GM12878 (cell line): ENCODE results near the gene SEMA3A. TPM values are rescaled to one million over a fixed set of nuclear protein-coding genes. Genes with fewer than 3 reads are reported as not detected.
A peak's percentile ranks its signal among the peaks of the same experiment; 100 is the strongest.

Experiments used
- ATAC-seq: fragments of 200-7000 bp; cut with Tn5 transposase; 3 replicates; pipeline ENCODE4 v1.9.1; 2020; ENCODE audit warnings: mild to moderate bottlenecking, moderate library complexity
- BruUV-seq: library from RNA; stranded (reverse); fragments of 400-500 nt; replicated peaks from 2 replicates; lab custom pipeline; 2021; lab: Mats Ljungman, UMichigan
- CTCF ChIA-PET: fragments of 300-600 bp; sonication (Branson Sonifier 250); formaldehyde crosslinking; extraction: SDS; loops from one replicate; lab custom pipeline; 2021; ENCODE audit warnings: inconsistent platforms; lab: Yijun Ruan, JAX
- POLR2A ChIA-PET: fragments of 350-600 bp; formaldehyde crosslinking; extraction: SDS; loops from one replicate; lab custom pipeline; 2021; ENCODE audit warnings: inconsistent platforms; lab: Charles Lee
- RAD21 ChIA-PET: fragments of 300-600 bp; sonication (Branson Sonifier 250); formaldehyde crosslinking; loops from one replicate; lab custom pipeline; 2023; ENCODE audit warnings: antibody characterized with exemption; ENCODE audit not compliant: unreplicated experiment; lab: Charles Lee
- SMC1A ChIA-PET: fragments of 300-600 bp; sonication (Branson Sonifier 250); formaldehyde crosslinking; loops from one replicate; lab custom pipeline; 2023; ENCODE audit not compliant: unreplicated experiment, uncharacterized antibody; lab: Charles Lee
- DNase-seq: peaks from one replicate; pipeline ENCODE4 v3.0.0-alpha.2; 2011; ENCODE audit warnings: low read depth, low spot score
- FAIRE-seq: peaks from 3 replicates; lab custom pipeline; 2011; peaks lifted over from hg19 to GRCh38; lab: Jason Lieb, UNC
- H2AFZ ChIP-seq: 2 replicates; pipeline ENCODE4 v1.6.0; 2011; ENCODE audit warnings: low read depth, low read length, control low read depth; ENCODE audit not compliant: control insufficient read depth
- H3K27ac ChIP-seq: 2 replicates; pipeline ENCODE4 v1.5.1; 2011; ENCODE audit warnings: control low read depth; ENCODE audit not compliant: control insufficient read depth, insufficient read depth
- H3K27me3 ChIP-seq, 2 experiments: replicated peaks in 1 of 2; 2 replicates each; pipeline versions ENCODE4 v1.6.0 to v1.6.1; 2011; ENCODE audit warnings: low read length in 1 of 2; ENCODE audit not compliant: control insufficient read depth in 2 of 2, insufficient read depth in 2 of 2
- H3K36me3 ChIP-seq, 2 experiments: 2 replicates each; pipeline ENCODE4 v1.5.1; 2011; ENCODE audit warnings: low read length in 1 of 2; ENCODE audit not compliant: control insufficient read depth in 2 of 2, insufficient read depth in 2 of 2
- H3K4me1 ChIP-seq: 2 replicates; pipeline ENCODE4 v1.6.1; 2011; ENCODE audit warnings: mild to moderate bottlenecking, low read length, moderate library complexity, mixed read lengths; ENCODE audit not compliant: control insufficient read depth, insufficient read depth
- H3K4me2 ChIP-seq: 2 replicates; pipeline ENCODE4 v1.6.0; 2011; ENCODE audit warnings: control low read depth; ENCODE audit not compliant: control insufficient read depth, insufficient read depth
- H3K4me3 ChIP-seq: fragments of 200-600 bp; sonication (generic); 2 replicates; pipeline ENCODE4 v1.5.1; 2016
- H3K79me2 ChIP-seq: 2 replicates; pipeline ENCODE4 v1.6.0; 2011; ENCODE audit warnings: low read length; ENCODE audit not compliant: control insufficient read depth, insufficient read depth
- H3K9ac ChIP-seq: 2 replicates; pipeline ENCODE4 v1.8.0; 2011; ENCODE audit warnings: low read length, control low read depth, mixed read lengths; ENCODE audit not compliant: control insufficient read depth, insufficient read depth
- H3K9me3 ChIP-seq: replicated peaks from 3 replicates; pipeline ENCODE4 v1.5.1; 2011; ENCODE audit warnings: mild to moderate bottlenecking, low read length; ENCODE audit not compliant: control insufficient read depth, insufficient read depth
- H4K20me1 ChIP-seq: 2 replicates; pipeline ENCODE4 v1.6.0; 2011; ENCODE audit not compliant: control insufficient read depth, insufficient read depth
- BCL11A ChIP-seq: IDR thresholded peaks from 2 replicates; pipeline ENCODE4 v1.6.1; 2011; ENCODE audit warnings: low read depth, low read length
- SREBF1 ChIP-seq: IDR thresholded peaks from 2 replicates; pipeline ENCODE4 v1.6.1; 2012; ENCODE audit warnings: mild to moderate bottlenecking, low read length
- WGBS: methylation state at CpG from one replicate; pipeline ENCODE4 v1.1.6; 2016; ENCODE audit warnings: low lambda C conversion rate; ENCODE audit not compliant: insufficient replicate concordance, insufficient coverage; ENCODE audit errors: missing lambda C conversion rate; 5-methylcytosine and 5-hydroxymethylcytosine counted together
- in situ Hi-C: fragments of 300-500 bp; cut with MboI; formaldehyde crosslinking; loops from 9 replicates; pipeline ENCODE4 v1.14.3; 2018; ENCODE audit warnings: mixed read lengths
- intact Hi-C: fragments of 100-400 bp; cut with micrococcal nuclease; formaldehyde crosslinking; loops from one replicate; pipeline ENCODE4 v1.14.2; 2022; ENCODE audit not compliant: unreplicated experiment
- polyA plus RNA-seq, 11 experiments: library from polyadenylated mRNA; depleted of rRNA in 4 of 11; unstranded in 6 of 11; stranded (reverse) in 5 of 11; fragments of >200 nt; fragmentation: Nextera tagmentation in 4 of 11; fragmentation: Illumina TruSeq in 1 of 11; extraction: Ambion mirVana in 4 of 11; extraction: Trizol in 1 of 11; gene quantifications; 1 replicate in 1 of 11; 2 replicates in 10 of 11; pipeline versions ENCODE4 v1.2.1 to v1.2.3, GENCODE V29; 2011 to 2016; ENCODE audit warnings: inconsistent platforms in 2 of 11, missing spikeins in 2 of 11, low read depth in 1 of 11
- total RNA-seq, 4 experiments: library from RNA; depleted of rRNA in 3 of 4; stranded (reverse); fragments of >200 nt in 3 of 4; fragmentation: Illumina TruSeq in 1 of 4; extraction: Trizol in 1 of 4; gene quantifications; 2 replicates each; pipeline versions ENCODE4 v1.2.1 to v1.2.3, GENCODE V29; 2013 to 2021
- TF ChIP-seq, protein P1 (sequence below): fragments of 450-650 bp; IDR thresholded peaks from 2 replicates; pipeline ENCODE4 v1.6.1; 2017; ENCODE audit warnings: mild to moderate bottlenecking, moderate library complexity

Gene SEMA3A
- total and polyA plus RNA-seq, 10 of the 15 experiments (the other 5 are each of a cell fraction or from before 2014, with no cell fraction given): 0.01 to 3.3 (median 0.24) TPM

- ChIA-PET POLR2A (no interaction called here), SMC1A (interaction anchor here (1.3 kb wide), 1 partner anchor 10 kb away, joined by 4 read pairs; no protein-coding TSS in a partner anchor), RAD21 (no interaction called here), CTCF (interaction anchor here (1.0 kb wide), 1 partner anchor 15 kb away, joined by 3 read pairs; no protein-coding TSS in a partner anchor)
- intact Hi-C loops: no loop called here
- TF ChIP-seq, protein P1, sequence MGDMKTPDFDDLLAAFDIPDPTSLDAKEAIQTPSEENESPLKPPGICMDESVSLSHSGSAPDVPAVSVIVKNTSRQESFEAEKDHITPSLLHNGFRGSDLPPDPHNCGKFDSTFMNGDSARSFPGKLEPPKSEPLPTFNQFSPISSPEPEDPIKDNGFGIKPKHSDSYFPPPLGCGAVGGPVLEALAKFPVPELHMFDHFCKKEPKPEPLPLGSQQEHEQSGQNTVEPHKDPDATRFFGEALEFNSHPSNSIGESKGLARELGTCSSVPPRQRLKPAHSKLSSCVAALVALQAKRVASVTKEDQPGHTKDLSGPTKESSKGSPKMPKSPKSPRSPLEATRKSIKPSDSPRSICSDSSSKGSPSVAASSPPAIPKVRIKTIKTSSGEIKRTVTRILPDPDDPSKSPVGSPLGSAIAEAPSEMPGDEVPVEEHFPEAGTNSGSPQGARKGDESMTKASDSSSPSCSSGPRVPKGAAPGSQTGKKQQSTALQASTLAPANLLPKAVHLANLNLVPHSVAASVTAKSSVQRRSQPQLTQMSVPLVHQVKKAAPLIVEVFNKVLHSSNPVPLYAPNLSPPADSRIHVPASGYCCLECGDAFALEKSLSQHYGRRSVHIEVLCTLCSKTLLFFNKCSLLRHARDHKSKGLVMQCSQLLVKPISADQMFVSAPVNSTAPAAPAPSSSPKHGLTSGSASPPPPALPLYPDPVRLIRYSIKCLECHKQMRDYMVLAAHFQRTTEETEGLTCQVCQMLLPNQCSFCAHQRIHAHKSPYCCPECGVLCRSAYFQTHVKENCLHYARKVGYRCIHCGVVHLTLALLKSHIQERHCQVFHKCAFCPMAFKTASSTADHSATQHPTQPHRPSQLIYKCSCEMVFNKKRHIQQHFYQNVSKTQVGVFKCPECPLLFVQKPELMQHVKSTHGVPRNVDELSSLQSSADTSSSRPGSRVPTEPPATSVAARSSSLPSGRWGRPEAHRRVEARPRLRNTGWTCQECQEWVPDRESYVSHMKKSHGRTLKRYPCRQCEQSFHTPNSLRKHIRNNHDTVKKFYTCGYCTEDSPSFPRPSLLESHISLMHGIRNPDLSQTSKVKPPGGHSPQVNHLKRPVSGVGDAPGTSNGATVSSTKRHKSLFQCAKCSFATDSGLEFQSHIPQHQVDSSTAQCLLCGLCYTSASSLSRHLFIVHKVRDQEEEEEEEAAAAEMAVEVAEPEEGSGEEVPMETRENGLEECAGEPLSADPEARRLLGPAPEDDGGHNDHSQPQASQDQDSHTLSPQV: no peak
- H3K4me2 ChIP-seq: no peak overlapping the region
- no TSS peak for BruUV-seq
- no peak overlapping the region for H2AFZ ChIP-seq
- ATAC-seq (peak; percentile 37; the same call in 2 of the 3 replicates), FAIRE-seq (no peak), DNase-seq (no peak)
- H3K27ac ChIP-seq: no peak overlapping the region
- in situ Hi-C loops: no loop called here
- H3K9ac ChIP-seq: no peak overlapping the region
- H3K4me3 ChIP-seq: no peak overlapping the region; the same call in 1 of the 2 replicates
- H4K20me1 ChIP-seq: no peaks in the 10 kb centered on the region
- H3K36me3 ChIP-seq: no peaks in the 10 kb centered on the region
- no peaks in the 10 kb centered on the region for H3K4me1 ChIP-seq
- H3K27me3 ChIP-seq: no peaks in the 10 kb centered on the region
- H3K79me2 ChIP-seq: no peaks in the 10 kb centered on the region
- H3K9me3 ChIP-seq: no peaks in the 10 kb centered on the region
- 0% methylated on average over 5 of the region's 5 CpGs for WGBS
These were observed 102.4 kb downstream of the SEMA3A start for GRCh38 chr7:84092207-84092606.

- Histone ChIP-seq H3K4me3 (no peak overlapping the region), H3K79me2 (no peaks in the 10 kb centered on the region), H3K9ac (no peak overlapping the region), H4K20me1 (no peaks in the 10 kb centered on the region), H3K4me1 (no peaks in the 10 kb centered on the region), H3K27ac (no peak overlapping the region), H2AFZ (no peak overlapping the region), H3K36me3 (no peaks in the 10 kb centered on the region), H3K9me3 (no peaks in the 10 kb centered on the region), H3K4me2 (no peak overlapping the region), H3K27me3 (no peaks in the 10 kb centered on the region)
- RAD21 ChIA-PET: no interaction called here
- intact Hi-C loops: no loop called here
- BruUV-seq: no TSS peak
- SMC1A ChIA-PET: interaction anchor here (1.3 kb wide), 1 partner anchor 9 kb away, joined by 4 read pairs; no protein-coding TSS in a partner anchor
- FAIRE-seq (no peak), DNase-seq (no peak), ATAC-seq (no peak)
- in situ Hi-C loops: no loop called here
- POLR2A ChIA-PET: interaction anchor here (0.7 kb wide), 1 partner anchor 46 kb away, joined by 3 read pairs; no protein-coding TSS in a partner anchor
- 48% methylated on average over 1 of the region's 1 CpG for WGBS
- CTCF ChIA-PET: no interaction called here
- TF ChIP-seq BCL11A (no peak), SREBF1 (no peak)
- TF ChIP-seq, all 136 proteins: peak for 0
These were observed 103.3 kb downstream of the SEMA3A start for GRCh38 chr7:84091318-84091717.
